Epithelial cell of esophagus (primary cell): ENCODE measurements around the gene SGTB.
"Not testable (repeated sequence)": the region's sequence is repeated elsewhere in the genome, so short reads cannot be mapped to it uniquely, and the experiment has no call there.

Experiments
- DNase-seq: peaks from one replicate; pipeline ENCODE4 v3.0.0; 2010; ENCODE audit warnings: low read depth
- H3K4me3 ChIP-seq: 2 replicates; pipeline ENCODE4 v1.5.1; 2011; ENCODE audit warnings: mild to moderate bottlenecking, low read length, control low read depth
- CTCF ChIP-seq: IDR thresholded peaks from 2 replicates; pipeline ENCODE4 v1.5.1; 2011; ENCODE audit warnings: low read depth, mild to moderate bottlenecking, low read length, control low read depth, inconsistent platforms; ENCODE audit not compliant: insufficient read depth; ENCODE audit errors: missing control alignments

Gene SGTB

GRCh38 chr5:65702036-65702435 is 19.9 kb downstream of the SGTB start:
- TF ChIP-seq CTCF, result no peak
- DNase-seq, result no peak

DNA sequence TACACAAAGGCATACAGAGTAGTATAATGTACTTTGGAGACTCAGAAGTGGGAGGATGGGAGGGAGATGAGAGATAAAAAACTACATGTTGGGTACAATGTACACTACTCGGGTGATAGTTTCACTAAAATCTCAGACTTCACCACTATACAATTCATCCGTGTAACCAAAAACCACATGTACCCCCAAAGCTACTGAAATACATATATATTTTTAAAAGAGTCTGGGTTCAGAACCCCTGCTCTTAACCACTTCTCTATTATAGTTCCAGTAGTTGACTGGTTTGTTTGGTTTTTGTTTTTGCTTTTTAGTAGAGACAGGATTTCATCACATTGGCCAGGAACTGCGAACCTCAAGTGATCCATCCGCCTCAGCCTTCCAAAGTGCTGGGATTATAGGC is 22.6 kb downstream of the SGTB start:
- H3K4me3 ChIP-seq, result no peak overlapping the region
- no peak for DNase-seq
- TF ChIP-seq CTCF, result no peak

More at GRCh38 chr5:65702036-65702435, 19.9 kb downstream of the SGTB start:
- no peak overlapping the region for H3K4me3 ChIP-seq

DNA sequence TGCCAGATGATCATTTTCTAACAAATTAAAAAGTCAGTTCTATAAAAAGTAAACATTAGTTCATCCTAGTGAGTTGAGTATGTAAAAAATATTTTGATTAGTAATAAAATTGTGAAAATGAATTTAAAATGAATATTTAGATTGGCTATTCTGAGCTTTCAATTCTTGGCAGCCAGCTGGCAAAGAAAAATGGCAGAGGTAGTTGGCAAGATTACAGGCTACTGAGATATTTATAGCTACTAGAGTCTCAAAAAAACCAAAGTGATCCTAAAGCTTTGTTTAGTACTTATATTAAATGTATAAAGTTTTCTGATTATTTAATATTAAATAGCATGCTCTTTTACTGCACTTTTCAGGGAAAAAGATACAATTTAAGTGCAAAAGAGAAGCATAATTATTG is 25.0 kb downstream of the SGTB start:
- H3K4me3 ChIP-seq, result no peak overlapping the region
- DNase-seq, result no peak
- no peak for TF ChIP-seq CTCF

DNA sequence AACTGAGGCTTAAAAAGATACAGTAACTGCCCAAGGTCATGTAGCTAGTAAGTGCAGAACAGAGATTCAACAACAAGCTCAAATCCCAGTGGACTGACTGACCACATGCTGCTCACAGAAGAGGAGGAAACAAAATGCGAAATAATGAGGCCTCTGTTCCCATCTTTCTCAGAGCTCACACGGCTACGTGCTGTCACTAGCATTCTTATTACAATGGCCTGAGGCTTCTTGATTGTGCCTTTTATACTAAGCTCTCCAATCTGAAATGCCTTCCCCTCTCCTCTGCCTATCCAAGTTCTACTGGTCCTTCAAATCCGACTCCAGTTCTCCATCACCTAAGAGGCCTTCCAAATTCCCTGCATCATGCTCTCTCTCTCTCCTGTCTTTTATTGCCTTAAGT is 26.0 kb downstream of the SGTB start:
- H3K4me3 ChIP-seq, result no peak overlapping the region
- TF ChIP-seq CTCF, result no peak
- no peak for DNase-seq

DNA sequence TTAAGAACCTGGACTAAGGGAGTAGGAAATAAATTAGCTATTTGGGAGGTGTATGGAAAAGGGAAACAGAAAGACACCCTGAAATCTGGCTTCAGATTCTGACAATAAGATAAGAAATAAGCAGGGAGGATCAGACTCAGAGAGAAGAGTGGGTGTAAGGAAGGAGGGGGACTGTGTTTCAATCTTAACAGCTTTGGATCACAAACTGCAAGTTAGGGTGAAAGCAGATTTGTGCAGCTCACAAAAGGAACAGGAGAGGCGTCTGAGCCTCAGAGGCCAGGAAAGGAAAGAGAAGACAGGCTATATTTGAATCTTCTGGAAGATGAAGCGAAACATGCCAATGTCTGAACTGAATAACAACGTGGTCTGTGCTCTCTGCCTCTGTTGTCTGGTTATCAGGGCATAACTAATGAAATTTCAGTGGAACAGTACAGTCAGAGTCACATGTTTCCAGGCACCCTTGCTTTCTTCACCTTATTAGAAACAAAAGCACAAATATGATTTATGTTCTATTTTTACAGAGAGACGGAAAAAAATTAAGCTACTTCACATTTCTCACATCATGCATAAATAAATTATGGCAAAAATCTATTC is 26.6 kb downstream of the SGTB start:
- no peak for DNase-seq
- TF ChIP-seq CTCF, result no peak
- no peak overlapping the region for H3K4me3 ChIP-seq

- TF ChIP-seq CTCF, result no peak
- no peak overlapping the region for H3K4me3 ChIP-seq
- DNase-seq, result no peak
Observed at GRCh38 chr5:65693121-65693520, 28.8 kb downstream of the SGTB start.

DNA sequence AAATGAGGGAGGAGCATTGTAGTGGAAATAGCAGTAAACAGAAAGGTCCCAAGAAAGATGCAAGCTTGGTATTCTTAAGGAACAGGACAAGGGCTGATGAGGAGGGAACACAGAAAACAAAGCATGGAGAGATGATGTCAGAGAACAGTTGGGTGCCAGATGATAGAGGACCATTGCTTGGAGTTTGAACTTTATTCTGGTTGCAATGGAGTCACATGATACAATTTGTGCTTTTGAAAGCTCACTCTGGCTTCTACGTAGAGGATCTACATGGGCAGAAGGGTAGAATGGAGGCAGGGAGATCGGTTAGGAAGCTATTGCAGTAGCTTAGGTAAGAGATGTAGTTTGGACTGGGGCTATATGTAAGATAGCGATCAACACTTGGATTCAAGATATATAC is 39.8 kb downstream of the SGTB start:
- DNase-seq, result no peak
- no peak overlapping the region for H3K4me3 ChIP-seq
- TF ChIP-seq CTCF, result no peak

DNA sequence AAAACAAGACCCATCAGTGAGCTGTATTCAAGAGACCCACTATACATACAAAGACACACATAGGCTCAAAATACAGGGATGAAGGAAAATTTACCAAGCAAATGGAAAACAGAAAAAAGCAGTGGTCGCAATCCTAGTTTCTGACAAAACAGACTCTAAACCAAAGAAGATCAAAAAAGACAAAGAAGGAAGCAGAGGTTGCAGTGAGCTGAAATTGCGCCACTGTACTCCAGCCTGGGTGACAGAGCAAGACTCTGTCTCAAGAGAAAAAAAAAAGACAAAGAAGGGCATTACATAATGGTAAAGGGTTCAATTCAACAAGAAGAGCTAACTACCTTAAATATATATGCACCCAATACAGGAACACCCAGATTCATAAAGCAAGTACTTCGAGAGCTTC is 45.9 kb downstream of the SGTB start:
- H3K4me3 ChIP-seq, DNase-seq: not testable (repeated sequence)
